Adrenal gland (tissue), 12 donors: ENCODE results near the gene RAB11FIP5. TPM values are rescaled to one million over a fixed set of nuclear protein-coding genes. Genes with fewer than 3 reads are reported as not detected.

ENCODE experiments used
- DNase-seq, 7 donors: peaks; one replicate each; pipeline ENCODE4 v3.0.0-alpha.2; 2019 to 2020
- H3K27ac ChIP-seq, 5 donors: fragments of 200-600 bp; sonication (generic) in 4 of 5; 1 replicate in 3 of 5; 2 replicates in 2 of 5; pipeline versions ENCODE4 v1.5.1 to v1.8.0; 2016 to 2020; ENCODE audit warnings: mild to moderate bottlenecking in 1 of 5
- H3K27me3 ChIP-seq: fragments of 200-600 bp; 2 replicates; pipeline ENCODE4 v1.8.0; 2021
- H3K36me3 ChIP-seq, 2 donors: fragments of 200-600 bp; replicated peaks in 1 of 2; 1 replicate in 1 of 2; 2 replicates in 1 of 2; pipeline versions ENCODE4 v1.5.1 to v1.8.0; 2018 to 2022
- H3K4me1 ChIP-seq, 2 donors: fragments of 200-600 bp; replicated peaks in 1 of 2; 1 replicate in 1 of 2; 2 replicates in 1 of 2; pipeline versions ENCODE4 v1.5.1 to v1.8.0; 2018 to 2021
- H3K4me3 ChIP-seq, 4 donors: fragments of 200-600 bp; sonication (generic) in 3 of 4; one replicate each; pipeline ENCODE4 v1.5.1; 2016 to 2018
- H3K9me3 ChIP-seq, 3 donors: fragments of 200-600 bp; sonication (generic) in 1 of 3; replicated peaks in 1 of 3; 1 replicate in 2 of 3; 2 replicates in 1 of 3; pipeline versions ENCODE4 v1.5.1 to v1.8.0; 2016 to 2021
- POLR2A ChIP-seq, 2 donors: fragments of 450-650 bp; IDR thresholded peaks; one replicate each; pipeline ENCODE4 v1.6.1; 2017; ENCODE audit warnings: antibody characterized with exemption in 2 of 2, mild to moderate bottlenecking in 2 of 2, moderate library complexity in 1 of 2
- WGBS, 4 donors: extraction: QIAGEN DNeasy Blood & Tissue Kit in 2 of 4; methylation state at CpG; one replicate each; pipeline versions ENCODE4 v1.1.5 to v1.1.7; 2013 to 2017; 5-methylcytosine and 5-hydroxymethylcytosine counted together
- intact Hi-C, 2 donors: fragments of 100-400 bp; cut with DNase I; formaldehyde crosslinking; loops; one replicate each; pipeline versions ENCODE4 v1.14.1 to v1.15.0; 2022 to 2023
- polyA plus RNA-seq, 3 donors: library from polyadenylated mRNA; stranded (reverse); fragments of 200-250 nt in 2 of 3; fragments of 350-450 nt in 1 of 3; fragmentation: Illumina TruSeq in 1 of 3; extraction: RNeasy Lipid Tissue Mini Kit (QIAGEN cat#74804) in 1 of 3; gene quantifications; one replicate each; pipeline ENCODE4 v1.2.3, GENCODE V29; 2013 to 2014
- total RNA-seq, 9 donors: library from RNA; depleted of rRNA in 4 of 9; stranded (reverse); fragments of >200 nt in 4 of 9; fragments of 120-200 nt in 1 of 9; fragmentation: NEBNext Ultra II Directional in 1 of 9; extraction: Animal tissue kit (Norgen Biotek cat#: 25700) in 1 of 9; gene quantifications; one replicate each; pipeline versions ENCODE4 v1.1.0 to v1.2.4, GENCODE V29; 2013 to 2023
- TF ChIP-seq, protein P1 (sequence below), 6 experiments: fragments of 450-650 bp in 4 of 6; fragments of 200-600 bp in 2 of 6; sonication (generic) in 1 of 6; IDR thresholded peaks; 1 replicate in 5 of 6; 2 replicates in 1 of 6; pipeline versions ENCODE4 v1.5.1 to v1.8.0; 2016 to 2021; ENCODE audit warnings: antibody characterized with exemption in 6 of 6, mild to moderate bottlenecking in 2 of 6, moderate library complexity in 1 of 6
- donor health status: healthy with polysubstance abuse.
- donor health status: Bipolar disorder and iron deficiency.
- donor health status: DM: yes; HTN: yes; CAD: no.
- donor health status: DM: no; HTN: no; CAD: no.
- donor health status: DM: no; HTN: no; CAD: no.
- donor health status: DM: yes; HTN: yes; CAD: no.

Gene RAB11FIP5
- total and polyA plus RNA-seq, 12 donors: 3.3 to 46.7 (median 23.3) TPM

DNA sequence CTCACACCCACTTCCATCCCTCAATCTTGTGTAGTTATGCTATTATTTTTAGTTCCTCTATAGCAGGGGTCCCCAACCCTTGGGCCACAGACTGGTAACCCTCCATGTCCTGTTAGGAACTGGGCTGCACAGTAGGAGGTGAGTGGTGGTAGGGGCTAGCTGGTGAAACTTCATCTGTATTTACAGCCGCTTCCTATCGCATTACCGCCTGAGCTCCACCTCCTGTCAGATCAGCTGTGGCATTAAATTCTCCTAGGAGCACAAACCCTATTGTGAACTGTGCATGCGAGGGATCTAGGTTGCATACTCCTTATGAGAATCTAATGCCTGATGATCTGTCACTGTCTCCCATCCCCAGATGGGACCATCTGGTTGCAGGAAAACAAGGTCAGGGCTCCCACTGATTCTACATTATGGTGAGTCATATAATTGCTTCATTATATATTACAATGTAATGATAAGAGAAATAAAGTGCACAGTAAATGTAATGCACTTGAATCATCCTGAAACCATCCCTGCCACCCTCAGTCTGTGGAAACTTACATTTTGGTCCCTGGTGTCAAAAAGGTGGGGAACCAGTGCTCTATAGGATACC, 1.6 kb upstream of the RAB11FIP5 start:
- intact Hi-C loops: no loop called here

DNA sequence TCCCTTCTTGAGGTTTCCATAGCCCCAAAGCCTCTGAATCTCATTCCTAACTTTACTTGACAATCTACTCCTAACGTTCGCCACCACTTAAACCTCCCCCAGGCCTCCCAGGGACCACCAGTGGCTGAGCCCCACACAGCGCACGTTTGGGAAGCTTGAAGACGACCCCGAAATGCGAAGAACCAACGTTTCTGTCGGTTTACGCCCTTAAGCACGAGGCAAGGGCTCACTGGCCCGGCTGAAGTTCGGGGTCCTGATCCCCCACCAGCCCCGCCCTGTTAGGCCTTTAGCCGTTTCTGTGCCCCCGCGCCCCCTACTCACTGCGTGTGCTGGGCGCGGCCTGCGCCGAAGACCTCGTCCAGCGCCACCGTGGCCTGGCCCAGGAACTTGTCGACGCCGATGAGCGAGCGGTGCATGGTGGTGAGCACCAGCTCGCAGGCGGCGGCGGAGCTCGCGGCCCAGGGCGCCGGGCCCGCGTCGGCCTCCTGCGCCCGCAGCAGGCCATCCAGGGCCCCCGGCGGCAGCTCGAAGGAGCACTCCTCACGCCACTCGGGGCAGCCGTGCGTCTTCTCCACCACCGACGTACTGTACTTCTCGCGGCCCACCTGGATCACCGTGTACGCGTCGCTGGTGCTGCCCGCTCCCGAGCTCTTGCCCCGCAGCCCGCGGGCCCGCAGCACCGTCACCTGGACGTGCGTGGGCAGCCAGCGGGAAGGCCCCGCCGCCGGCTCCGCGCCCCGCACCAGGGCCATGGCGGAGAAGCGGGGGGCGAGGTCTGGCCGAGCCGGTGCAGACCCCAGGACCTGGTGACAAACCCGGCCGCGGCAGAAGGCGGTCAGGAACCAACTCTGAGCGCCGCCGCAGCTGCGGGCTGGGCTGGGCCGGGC, 479 bp downstream of the RAB11FIP5 start:
- Histone ChIP-seq H3K4me3 (peak overlapping the region; percentile 41 to 68 (median 66)), H3K9me3 (no peaks in the 10 kb centered on the region), H3K4me1 (peaks cover 18 to 28% of the 10 kb centered on the region in 2 donors), H3K27ac (peak overlapping the region in 4 of 5 donors; percentile 23 to 93 (median 85)), H3K36me3 (no peaks in the 10 kb centered on the region), H3K27me3 (no peaks in the 10 kb centered on the region)
- TF ChIP-seq, protein P1, sequence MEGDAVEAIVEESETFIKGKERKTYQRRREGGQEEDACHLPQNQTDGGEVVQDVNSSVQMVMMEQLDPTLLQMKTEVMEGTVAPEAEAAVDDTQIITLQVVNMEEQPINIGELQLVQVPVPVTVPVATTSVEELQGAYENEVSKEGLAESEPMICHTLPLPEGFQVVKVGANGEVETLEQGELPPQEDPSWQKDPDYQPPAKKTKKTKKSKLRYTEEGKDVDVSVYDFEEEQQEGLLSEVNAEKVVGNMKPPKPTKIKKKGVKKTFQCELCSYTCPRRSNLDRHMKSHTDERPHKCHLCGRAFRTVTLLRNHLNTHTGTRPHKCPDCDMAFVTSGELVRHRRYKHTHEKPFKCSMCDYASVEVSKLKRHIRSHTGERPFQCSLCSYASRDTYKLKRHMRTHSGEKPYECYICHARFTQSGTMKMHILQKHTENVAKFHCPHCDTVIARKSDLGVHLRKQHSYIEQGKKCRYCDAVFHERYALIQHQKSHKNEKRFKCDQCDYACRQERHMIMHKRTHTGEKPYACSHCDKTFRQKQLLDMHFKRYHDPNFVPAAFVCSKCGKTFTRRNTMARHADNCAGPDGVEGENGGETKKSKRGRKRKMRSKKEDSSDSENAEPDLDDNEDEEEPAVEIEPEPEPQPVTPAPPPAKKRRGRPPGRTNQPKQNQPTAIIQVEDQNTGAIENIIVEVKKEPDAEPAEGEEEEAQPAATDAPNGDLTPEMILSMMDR (IDR thresholded peaks at IDR 0.05): no peak
- TF ChIP-seq POLR2A (IDR thresholded peaks at IDR 0.05): peak; percentile 19 to 53
- intact Hi-C loops: no loop called here
- WGBS, 4 donors: 4 to 16% (median 5%) methylated on average over 14 to 88 of the region's 88 CpGs
- DNase-seq: peak in 6 of 7 donors; percentile 35 to 54 (median 42)

More for the DNA sequence above, 1.6 kb upstream of the RAB11FIP5 start:
- no peaks in the 10 kb centered on the region for H3K27me3 ChIP-seq
- TF ChIP-seq, protein P1 (IDR thresholded peaks at IDR 0.05): no peak
- no peak for TF ChIP-seq POLR2A (IDR thresholded peaks at IDR 0.05)
- H3K4me3 ChIP-seq: no peak overlapping the region
- peaks cover 12 to 18% of the 10 kb centered on the region in 2 donors for H3K4me1 ChIP-seq
- no peaks in the 10 kb centered on the region for H3K36me3 ChIP-seq
- no peaks in the 10 kb centered on the region for H3K9me3 ChIP-seq
- WGBS, 4 donors: 90 to 100% (median 96%) methylated on average over 4 of the region's 4 CpGs
- DNase-seq: peak in 1 of 7 donors; percentile 42
- H3K27ac ChIP-seq: peak overlapping the region in 1 of 5 donors; percentile 92

DNA sequence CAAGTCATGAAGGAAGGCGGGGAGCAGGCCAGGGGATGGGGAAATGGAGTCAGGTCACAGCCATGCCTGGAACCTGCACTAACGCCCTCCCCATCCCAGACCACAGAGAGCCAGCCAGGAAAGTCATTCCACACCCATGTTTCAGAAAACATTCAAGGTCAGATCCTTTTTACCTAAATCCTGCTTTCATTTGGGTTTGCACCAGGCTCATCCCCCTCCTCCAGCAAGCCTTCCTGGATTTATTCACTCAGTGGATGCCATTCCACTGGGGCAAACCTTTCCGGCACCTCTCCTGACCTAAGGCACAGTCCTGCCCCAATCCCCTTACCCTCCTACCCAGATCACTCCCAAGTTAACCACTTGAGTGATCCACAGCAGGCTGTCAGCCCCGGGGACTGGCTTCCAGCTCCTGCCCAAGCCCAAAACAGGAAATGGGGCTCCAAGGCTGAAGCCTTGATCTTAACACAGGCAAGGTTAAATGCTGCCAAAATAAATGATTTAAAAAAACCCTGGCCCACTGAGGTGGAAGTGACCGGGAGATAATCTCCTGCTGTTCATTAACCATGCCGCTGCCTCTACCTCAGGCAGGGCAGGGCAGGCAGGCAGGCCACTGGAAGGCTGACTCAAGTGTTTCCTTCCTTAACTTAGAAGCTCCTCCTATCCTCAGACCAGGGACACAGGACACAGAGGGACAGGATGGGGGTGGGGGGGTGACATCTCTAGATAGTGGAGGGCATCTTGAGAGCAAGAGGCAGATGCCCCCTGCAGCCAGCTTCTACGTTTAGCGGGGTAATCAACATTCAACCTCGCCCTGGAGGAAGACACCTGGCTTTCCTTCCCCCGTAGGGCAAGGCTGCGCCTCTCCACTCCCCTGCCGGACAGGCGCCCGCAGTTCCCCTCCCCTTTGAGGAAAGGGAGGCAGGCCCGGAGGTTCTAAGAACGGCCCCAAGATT, 1.4 kb downstream of the RAB11FIP5 start:
- intact Hi-C loops: no loop called here
- TF ChIP-seq, protein P1 (IDR thresholded peaks at IDR 0.05): no peak
- peak in 1 of 2 donors; percentile 18 for TF ChIP-seq POLR2A (IDR thresholded peaks at IDR 0.05)

More for the DNA sequence above, 1.4 kb downstream of the RAB11FIP5 start:
- H3K36me3 ChIP-seq: no peaks in the 10 kb centered on the region
- H3K4me1 ChIP-seq: peaks cover 24 to 37% of the 10 kb centered on the region in 2 donors
- H3K27ac ChIP-seq: peak overlapping the region in 4 of 5 donors; percentile 23 to 93 (median 85)
- WGBS, 4 donors: 15 to 27% (median 18%) methylated on average over 12 to 16 of the region's 16 CpGs
- H3K9me3 ChIP-seq: no peaks in the 10 kb centered on the region
- no peaks in the 10 kb centered on the region for H3K27me3 ChIP-seq
- DNase-seq: peak; percentile 27 to 71 (median 50)
- peak overlapping the region; percentile 11 to 66 (median 53) for H3K4me3 ChIP-seq
